NCI-H526 treated with DMSO at 0.1 percent for 48 hours (cell line): ENCODE measurements around the gene AKIP1.
A peak's percentile ranks its signal among the peaks of the same experiment; 100 is the strongest.

Experiments used
- DNase-seq: peaks from one replicate; lab custom pipeline; 2025; lab: John Stamatoyannopoulos, UW

Gene AKIP1

DNA sequence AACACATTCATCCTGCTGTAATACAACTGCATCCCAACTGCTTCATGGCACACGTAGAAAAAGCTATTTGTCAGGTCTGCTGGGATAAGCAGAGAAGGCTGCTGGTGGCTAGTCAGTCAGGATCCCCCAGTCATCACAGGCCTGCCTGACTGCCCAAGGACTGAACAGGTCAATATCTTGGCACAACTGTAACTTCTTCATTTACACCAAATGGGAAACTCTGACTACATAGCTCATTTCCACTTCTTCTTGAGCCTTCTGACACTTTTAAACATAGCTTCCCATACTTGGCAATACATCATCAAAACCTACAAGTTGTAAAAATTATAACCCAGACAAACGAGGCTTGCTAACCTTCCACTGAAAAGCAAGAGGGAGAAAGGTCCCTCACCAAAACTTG, 50.4 kb downstream of the AKIP1 start:
- no peak for DNase-seq

GRCh38 chr11:8962841-8963240, 51.9 kb downstream of the AKIP1 start:
- no peak for DNase-seq

GRCh38 chr11:8963569-8964323, 52.8 kb downstream of the AKIP1 start:
- peak; percentile 81 for DNase-seq

DNA sequence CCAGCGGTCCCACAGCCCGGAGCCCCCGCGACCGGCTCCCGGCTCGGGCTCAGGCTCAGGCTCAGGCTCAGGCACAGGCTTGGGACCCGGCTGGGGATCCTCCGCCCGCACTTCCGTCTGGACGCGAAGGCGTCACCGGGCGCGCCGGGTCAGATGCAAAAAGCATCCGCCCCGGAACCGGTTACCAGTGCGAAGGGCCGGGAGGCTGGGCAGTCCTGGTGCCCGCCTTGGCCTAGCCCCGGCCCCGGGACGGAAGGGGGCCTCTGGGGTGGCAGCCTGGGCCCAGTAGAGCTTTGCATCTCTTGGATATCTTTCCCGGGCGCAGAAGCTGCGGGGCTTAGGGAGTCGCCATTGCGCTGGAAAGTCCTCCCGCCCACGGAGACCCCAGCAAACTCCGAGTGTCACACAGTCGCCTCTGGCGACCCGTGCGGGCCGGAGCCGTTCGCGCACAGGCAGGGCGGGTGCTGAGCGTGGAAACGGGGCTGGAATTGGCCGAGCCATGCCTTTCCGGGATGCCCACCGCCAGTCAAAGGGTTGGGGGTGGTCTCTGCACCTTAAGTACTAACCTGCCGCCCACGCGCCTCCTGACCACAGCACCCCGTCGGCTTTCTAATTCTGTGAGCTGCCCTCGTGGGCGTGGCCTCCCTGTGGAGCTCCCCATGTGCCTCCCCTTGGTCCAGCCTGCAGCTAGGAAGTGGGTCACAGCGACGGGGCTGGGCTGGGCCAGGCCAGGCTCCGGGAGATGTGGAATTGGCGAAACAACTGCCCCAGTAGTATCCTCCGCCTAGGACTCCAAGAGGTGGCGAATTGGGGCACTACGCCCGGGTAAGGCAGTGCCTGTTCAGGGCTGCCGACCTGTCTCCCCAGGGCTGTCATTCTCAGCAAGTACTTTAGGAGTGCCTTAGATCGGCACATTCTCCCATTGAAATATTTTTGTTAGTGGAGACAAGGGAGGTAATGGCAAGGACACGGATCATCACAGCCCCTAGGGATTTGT, 53.6 kb downstream of the AKIP1 start, which contains the start of gene TMEM9B:
Gene TMEM9B, minus strand, starts transcription at position 119 of the 997 bp plus-strand sequence. CDS start 129 bp downstream, outside the sequence.
- DNase-seq: peak; percentile 81

GRCh38 chr11:8967184-8967583, 56.2 kb downstream of the AKIP1 start:
- no peak for DNase-seq
